Thymus (tissue), 11 donors: ENCODE data around the gene C12orf75. TPM values are rescaled to one million over a fixed set of nuclear protein-coding genes. Genes with fewer than 3 reads are reported as not detected.
"Not testable (repeated sequence)": the region's sequence is repeated elsewhere in the genome, so short reads cannot be mapped to it uniquely, and the experiment has no call there.

ENCODE experiments used
- DNase-seq, 9 donors: peaks; one replicate each; pipeline ENCODE4 v3.0.0-alpha.2; 2013; ENCODE audit warnings: low spot score in 9 of 9, low read depth in 6 of 9, missing footprints in 1 of 9
- H3K27ac ChIP-seq, 2 donors: one replicate each; pipeline ENCODE4 v1.5.1; 2013; ENCODE audit warnings: control low read depth in 1 of 2, low read depth in 1 of 2, low read length in 1 of 2, mild to moderate bottlenecking in 1 of 2, moderate library complexity in 1 of 2
- H3K27me3 ChIP-seq, 2 donors: one replicate each; pipeline ENCODE4 v1.5.1; 2013; ENCODE audit warnings: low read length in 1 of 2; ENCODE audit not compliant: control insufficient read depth in 2 of 2, insufficient read depth in 1 of 2
- H3K36me3 ChIP-seq, 2 donors: one replicate each; pipeline ENCODE4 v1.5.1; 2013; ENCODE audit warnings: low read length in 1 of 2, mild to moderate bottlenecking in 1 of 2, moderate library complexity in 1 of 2; ENCODE audit not compliant: control insufficient read depth in 2 of 2, insufficient read depth in 2 of 2
- H3K4me1 ChIP-seq, 2 donors: one replicate each; pipeline ENCODE4 v1.5.1; 2013; ENCODE audit warnings: low read length in 2 of 2; ENCODE audit not compliant: control insufficient read depth in 2 of 2, insufficient read depth in 2 of 2
- H3K4me3 ChIP-seq, 2 donors: one replicate each; pipeline ENCODE4 v1.5.1; 2013; ENCODE audit warnings: low read length in 2 of 2, control low read depth in 1 of 2, mild to moderate bottlenecking in 1 of 2
- H3K9me3 ChIP-seq, 2 donors: one replicate each; pipeline ENCODE4 v1.5.1; 2013; ENCODE audit warnings: low read length in 1 of 2, mild to moderate bottlenecking in 1 of 2; ENCODE audit not compliant: control insufficient read depth in 2 of 2, insufficient read depth in 1 of 2
- WGBS: extraction: QIAGEN DNeasy Blood & Tissue Kit; methylation state at CpG from one replicate; pipeline ENCODE4 v1.1.7; 2013; 5-methylcytosine and 5-hydroxymethylcytosine counted together
- polyA plus RNA-seq: library from polyadenylated mRNA; stranded (reverse); fragments of 200-250 nt; gene quantifications from one replicate; pipeline ENCODE4 v1.2.3, GENCODE V29; 2013
- total RNA-seq: library from RNA; stranded (reverse); fragments of 120-200 nt; gene quantifications from one replicate; pipeline ENCODE4 v1.2.4, GENCODE V29; 2013
- donor health status: healthy.

Gene C12orf75
- total and polyA plus RNA-seq, 2 donors: 30.0 to 42.6 TPM

GRCh38 chr12:105291531-105291930, 39.0 kb upstream of the C12orf75 start:
- no peaks in the 10 kb centered on the region for H3K27me3 ChIP-seq
- no peaks in the 10 kb centered on the region for H3K9me3 ChIP-seq
- 95% methylated on average over 2 of the region's 2 CpGs for WGBS
- no peaks in the 10 kb centered on the region for H3K36me3 ChIP-seq
- H3K27ac ChIP-seq: no peak overlapping the region
- H3K4me3 ChIP-seq: no peak overlapping the region
- DNase-seq: no peak
- no peaks in the 10 kb centered on the region for H3K4me1 ChIP-seq

- WGBS: 96% methylated on average over 1 of the region's 1 CpG
Measured at GRCh38 chr12:105292705-105293104, 37.8 kb upstream of the C12orf75 start.

GRCh38 chr12:105293187-105293586, 37.3 kb upstream of the C12orf75 start:
- no peak for DNase-seq
- Histone ChIP-seq H3K9me3 (peaks cover under 1% of the 10 kb centered on the region in 2 donors), H3K27ac (no peak overlapping the region), H3K27me3 (no peaks in the 10 kb centered on the region), H3K4me3 (no peak overlapping the region), H3K4me1 (no peaks in the 10 kb centered on the region), H3K36me3 (no peaks in the 10 kb centered on the region)

More at GRCh38 chr12:105292705-105293104, 37.8 kb upstream of the C12orf75 start:
- Histone ChIP-seq H3K4me1 (no peaks in the 10 kb centered on the region), H3K4me3 (no peak overlapping the region), H3K36me3 (no peaks in the 10 kb centered on the region), H3K9me3 (no peaks in the 10 kb centered on the region), H3K27ac (no peak overlapping the region), H3K27me3 (no peaks in the 10 kb centered on the region)
- no peak for DNase-seq

- peaks cover 1 to 2% of the 10 kb centered on the region in 2 donors for H3K9me3 ChIP-seq
- WGBS: over 99% methylated on average over 2 of the region's 2 CpGs
- H3K4me3 ChIP-seq: no peak overlapping the region
- no peaks in the 10 kb centered on the region for H3K4me1 ChIP-seq
- H3K27me3 ChIP-seq: no peaks in the 10 kb centered on the region
- no peaks in the 10 kb centered on the region for H3K36me3 ChIP-seq
- no peak for DNase-seq
- no peak overlapping the region for H3K27ac ChIP-seq
Measured at GRCh38 chr12:105294161-105294560, 36.3 kb upstream of the C12orf75 start.

GRCh38 chr12:105294886-105295479, 35.5 kb upstream of the C12orf75 start:
- Histone ChIP-seq H3K27me3 (no peaks in the 10 kb centered on the region), H3K4me3 (no peak overlapping the region), H3K27ac (no peak overlapping the region), H3K36me3 (no peaks in the 10 kb centered on the region), H3K9me3 (peaks cover 1 to 2% of the 10 kb centered on the region in 2 donors), H3K4me1 (no peaks in the 10 kb centered on the region)
- DNase-seq: no peak
- WGBS: 79% methylated on average over 4 of the region's 4 CpGs

- no peaks in the 10 kb centered on the region for H3K36me3 ChIP-seq
- no peaks in the 10 kb centered on the region for H3K4me1 ChIP-seq
- no peak overlapping the region for H3K4me3 ChIP-seq
- peaks cover 1 to 2% of the 10 kb centered on the region in 2 donors for H3K9me3 ChIP-seq
- 94% methylated on average over 8 of the region's 8 CpGs for WGBS
- H3K27ac ChIP-seq: no peak overlapping the region
- no peak for DNase-seq
- H3K27me3 ChIP-seq: no peaks in the 10 kb centered on the region
Measured at GRCh38 chr12:105296116-105297089, 34.1 kb upstream of the C12orf75 start.

- Histone ChIP-seq H3K27me3 (no peaks in the 10 kb centered on the region), H3K4me3 (no peak overlapping the region), H3K4me1 (no peaks in the 10 kb centered on the region), H3K36me3 (no peaks in the 10 kb centered on the region), H3K27ac (no peak overlapping the region), H3K9me3 (peaks cover 1 to 2% of the 10 kb centered on the region in 2 donors)
- DNase-seq: no peak
- 98% methylated on average over 6 of the region's 6 CpGs for WGBS
Measured at GRCh38 chr12:105300883-105301282, 29.6 kb upstream of the C12orf75 start.

- 92% methylated on average over 5 of the region's 5 CpGs for WGBS
- DNase-seq: no peak
- no peak overlapping the region for H3K4me3 ChIP-seq
Measured at GRCh38 chr12:105301696-105302095, 28.8 kb upstream of the C12orf75 start.

GRCh38 chr12:105302986-105303385, 27.5 kb upstream of the C12orf75 start:
- not testable (repeated sequence) for H3K4me3 ChIP-seq, DNase-seq, H3K27me3 ChIP-seq, H3K9me3 ChIP-seq, H3K27ac ChIP-seq, H3K36me3 ChIP-seq, H3K4me1 ChIP-seq
- 97% methylated on average over 7 of the region's 7 CpGs for WGBS

More at GRCh38 chr12:105301696-105302095, 28.8 kb upstream of the C12orf75 start:
- Histone ChIP-seq H3K27ac (no peak overlapping the region), H3K9me3 (peaks cover 1 to 2% of the 10 kb centered on the region in 2 donors), H3K27me3 (no peaks in the 10 kb centered on the region), H3K36me3 (no peaks in the 10 kb centered on the region), H3K4me1 (no peaks in the 10 kb centered on the region)
